GM12892 (cell line): ENCODE data around the gene SLC25A13.

Source experiments
- DNase-seq: peaks from one replicate; pipeline ENCODE4 v3.0.0; 2011; ENCODE audit not compliant: insufficient read length
- FAIRE-seq: peaks from 2 replicates; lab custom pipeline; 2011; peaks lifted over from hg19 to GRCh38; lab: Jason Lieb, UNC
- POLR2A ChIP-seq: IDR thresholded peaks from 2 replicates; pipeline ENCODE4 v1.6.1; 2011; ENCODE audit warnings: low read depth, low read length, control low read depth
- POLR2AphosphoS5 ChIP-seq: IDR thresholded peaks from 2 replicates; pipeline ENCODE4 v1.6.1; 2011; ENCODE audit warnings: low read depth, low read length, control low read depth
- TAF1 ChIP-seq: IDR thresholded peaks from 2 replicates; pipeline ENCODE4 v1.6.1; 2011; ENCODE audit warnings: low read depth, mild to moderate bottlenecking, control low read depth, low read length, borderline replicate concordance

The SLC25A13 gene

GRCh38 chr7:96118449-96119001, 203.4 kb downstream of the SLC25A13 start:
- TF ChIP-seq POLR2A (no peak), TAF1 (no peak), POLR2AphosphoS5 (no peak)
- FAIRE-seq (no peak), DNase-seq (no peak)

DNA sequence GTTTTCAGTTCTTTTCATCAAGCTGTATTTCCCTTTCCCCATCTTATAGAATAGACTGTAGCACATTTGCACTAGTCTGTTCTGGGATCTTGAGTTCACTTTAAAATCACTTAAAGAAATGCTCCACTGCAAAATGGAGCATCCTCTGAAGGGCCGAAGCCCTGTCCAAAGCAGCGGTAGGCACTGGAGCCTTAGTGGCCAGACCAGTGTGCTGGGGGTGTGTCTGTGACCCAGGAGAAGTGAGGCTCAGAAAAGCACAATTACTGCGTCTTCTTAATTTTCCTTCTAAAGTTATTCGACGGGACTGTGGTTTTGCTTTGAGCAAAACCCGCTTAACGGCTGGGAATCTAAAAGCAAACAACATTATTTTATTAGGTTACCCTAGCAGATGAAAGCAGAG, 205.7 kb downstream of the SLC25A13 start:
- DNase-seq (no peak), FAIRE-seq (no peak)
- TF ChIP-seq POLR2A, result no peak
- no peak for TF ChIP-seq POLR2AphosphoS5
- no peak for TF ChIP-seq TAF1

- DNase-seq, result no peak
- no peak for FAIRE-seq
- no peak for TF ChIP-seq POLR2A
- no peak for TF ChIP-seq TAF1
- no peak for TF ChIP-seq POLR2AphosphoS5
Observed at GRCh38 chr7:96114190-96114589, 207.7 kb downstream of the SLC25A13 start.

GRCh38 chr7:96111405-96111804, 210.5 kb downstream of the SLC25A13 start:
- FAIRE-seq (no peak), DNase-seq (no peak)
- TF ChIP-seq TAF1, result no peak
- no peak for TF ChIP-seq POLR2A
- no peak for TF ChIP-seq POLR2AphosphoS5

GRCh38 chr7:96104984-96105383, 216.9 kb downstream of the SLC25A13 start:
- no peak for DNase-seq
- TF ChIP-seq TAF1, result no peak
- TF ChIP-seq POLR2AphosphoS5, result no peak
- no peak for TF ChIP-seq POLR2A
- no peak for FAIRE-seq

DNA sequence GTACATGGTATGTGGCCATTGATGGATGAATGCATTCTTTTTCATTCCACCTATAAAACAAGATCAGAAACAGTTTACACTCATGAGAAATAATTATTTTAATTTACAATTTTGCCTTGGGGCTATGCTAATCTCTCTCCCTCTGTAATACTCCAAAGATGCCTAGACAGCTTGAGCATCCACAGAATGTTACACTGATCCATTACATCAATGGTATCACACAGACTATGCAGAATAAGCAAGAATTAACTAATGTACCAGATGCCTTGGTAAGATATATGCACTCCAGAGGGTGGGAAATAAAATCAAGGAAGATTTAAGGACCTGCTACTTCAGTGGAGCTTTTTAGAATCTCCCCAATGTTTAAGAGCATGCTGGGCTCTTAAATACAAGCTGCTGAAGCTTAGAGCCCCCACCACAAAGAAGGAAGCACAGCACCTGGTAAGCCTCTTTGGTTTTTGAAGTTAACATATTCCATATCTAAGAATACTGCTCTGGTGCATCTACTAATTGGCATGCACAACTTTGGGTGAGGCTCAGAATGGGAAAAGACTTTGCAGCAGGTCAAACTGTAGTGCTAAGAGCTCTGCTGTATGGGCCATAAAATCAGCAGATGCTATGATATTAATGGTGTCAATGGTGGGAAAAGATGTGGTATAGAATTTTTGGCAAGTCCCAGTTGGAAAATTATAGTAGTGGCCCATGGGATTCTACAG, 219.6 kb downstream of the SLC25A13 start:
- FAIRE-seq, result no peak
- DNase-seq, result no peak
- no peak for TF ChIP-seq POLR2A
- no peak for TF ChIP-seq TAF1

DNA sequence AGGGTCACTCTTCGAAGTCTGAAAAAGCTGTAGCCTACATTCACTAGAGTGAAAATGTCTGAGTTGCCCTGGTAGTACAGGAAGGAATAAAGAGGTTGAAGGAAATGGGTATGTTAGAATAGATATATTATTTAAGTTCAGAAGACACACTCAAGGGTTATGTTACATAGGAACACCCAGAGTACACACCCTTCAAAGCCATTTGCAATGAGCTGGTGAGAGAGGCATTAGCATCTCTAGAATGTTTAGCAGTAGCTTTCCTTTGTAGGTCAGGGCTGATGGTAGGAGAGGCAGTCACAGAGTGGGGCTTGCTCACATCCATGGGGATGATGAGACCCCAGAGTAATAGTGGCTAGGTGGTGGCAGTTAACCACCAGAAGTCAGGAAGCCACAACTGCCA, 221.2 kb downstream of the SLC25A13 start:
- no peak for DNase-seq
- FAIRE-seq, result no peak
- TF ChIP-seq TAF1 (no peak), POLR2AphosphoS5 (no peak), POLR2A (no peak)

DNA sequence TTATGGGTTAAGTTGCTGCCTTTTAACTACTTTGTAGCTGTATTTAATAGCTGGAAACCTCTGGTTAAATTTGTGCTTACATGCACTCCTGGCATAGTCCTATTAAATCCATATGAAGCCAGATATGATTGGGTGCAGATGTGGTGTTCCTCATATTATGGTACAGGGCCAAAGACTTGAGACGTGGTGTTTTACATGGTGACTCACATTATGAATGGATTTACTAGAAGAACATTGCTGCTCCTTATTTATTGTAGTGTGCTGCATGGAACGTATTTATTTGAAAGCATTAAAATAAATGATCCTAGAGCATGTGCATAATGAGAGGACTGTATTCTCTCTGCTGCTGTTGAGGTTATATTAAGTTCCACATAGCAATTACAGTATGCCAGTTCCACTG, 224.1 kb downstream of the SLC25A13 start:
- no peak for DNase-seq
- no peak for FAIRE-seq

DNA sequence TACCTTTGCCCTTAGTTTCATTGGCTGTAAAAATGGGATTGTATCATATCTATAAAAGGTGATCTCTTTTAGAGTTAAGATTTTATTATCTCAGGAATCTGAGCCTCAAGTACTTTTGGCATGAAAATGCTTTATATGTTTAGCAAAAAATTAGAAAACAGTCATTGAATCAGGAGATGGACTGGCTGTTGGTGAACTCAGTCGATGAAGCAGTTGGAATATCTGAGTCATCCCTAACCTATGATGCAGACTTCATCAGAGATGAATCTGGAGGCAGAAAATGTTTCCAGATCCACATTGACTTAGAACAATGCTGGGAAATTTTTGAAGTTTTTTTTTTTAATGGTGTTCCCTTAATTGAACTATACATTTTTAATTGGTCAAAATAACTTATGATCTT, 228.5 kb downstream of the SLC25A13 start:
- TF ChIP-seq POLR2AphosphoS5 (no peak), POLR2A (no peak), TAF1 (no peak)
- FAIRE-seq, result no peak
- DNase-seq, result no peak

More for the DNA sequence above, 224.1 kb downstream of the SLC25A13 start:
- TF ChIP-seq TAF1 (no peak), POLR2A (no peak), POLR2AphosphoS5 (no peak)

GRCh38 chr7:96090756-96091155, 231.1 kb downstream of the SLC25A13 start:
- TF ChIP-seq POLR2AphosphoS5 (no peak), POLR2A (no peak), TAF1 (no peak)
- DNase-seq (no peak), FAIRE-seq (no peak)

DNA sequence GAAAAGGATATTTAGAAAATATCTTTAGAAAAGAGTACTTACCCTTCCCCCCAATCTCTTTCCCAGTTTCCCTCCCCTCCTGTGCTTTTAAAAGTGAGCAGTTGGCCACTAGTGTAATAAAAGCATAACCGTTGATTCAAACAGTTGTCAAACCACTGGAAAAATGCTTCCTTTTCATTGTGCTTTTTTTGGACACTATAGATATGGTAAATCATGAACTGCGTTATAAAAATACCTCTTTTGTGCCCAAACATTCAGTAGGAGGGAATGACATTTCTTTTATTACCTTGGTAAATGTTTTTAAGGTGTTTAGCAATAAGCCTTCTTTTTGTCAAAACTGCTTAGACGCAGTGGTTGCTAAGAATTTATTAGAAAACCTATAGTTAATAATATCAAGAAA, 232.4 kb downstream of the SLC25A13 start:
- TF ChIP-seq POLR2AphosphoS5, result no peak
- TF ChIP-seq POLR2A, result no peak
- TF ChIP-seq TAF1, result no peak
- FAIRE-seq (no peak), DNase-seq (no peak)

GRCh38 chr7:96088579-96088978, 233.3 kb downstream of the SLC25A13 start:
- DNase-seq, result no peak
- no peak for FAIRE-seq
- TF ChIP-seq TAF1 (no peak), POLR2AphosphoS5 (no peak), POLR2A (no peak)
